ENCODE results near the gene ADAMTSL4.

GRCh38 chr1:150609732-150610131 lies 60.5 kb downstream of the ADAMTSL4 start:
- TF ChIP-seq CTCF (conservative IDR thresholded peaks at IDR 0.05; ENCODE audit: low read depth, low read length) (no peak), EZH2 (IDR thresholded peaks at IDR 0.05; ENCODE audit: borderline replicate concordance, low read depth, low read length, poor library complexity, severe bottlenecking) (no peak)

Data from A673 (cell line).